GM12878 (cell line): ENCODE results near the gene PLA2G2C. TPM values are rescaled to one million over a fixed set of nuclear protein-coding genes. Genes with fewer than 3 reads are reported as not detected.
A peak's percentile ranks its signal among the peaks of the same experiment; 100 is the strongest.

ENCODE experiments used
- ATAC-seq: fragments of 200-7000 bp; cut with Tn5 transposase; 3 replicates; pipeline ENCODE4 v1.9.1; 2020; ENCODE audit warnings: mild to moderate bottlenecking, moderate library complexity
- BruUV-seq: library from RNA; stranded (reverse); fragments of 400-500 nt; replicated peaks from 2 replicates; lab custom pipeline; 2021; lab: Mats Ljungman, UMichigan
- CTCF ChIA-PET: fragments of 300-600 bp; sonication (Branson Sonifier 250); formaldehyde crosslinking; extraction: SDS; loops from one replicate; lab custom pipeline; 2021; ENCODE audit warnings: inconsistent platforms; lab: Yijun Ruan, JAX
- POLR2A ChIA-PET: fragments of 350-600 bp; formaldehyde crosslinking; extraction: SDS; loops from one replicate; lab custom pipeline; 2021; ENCODE audit warnings: inconsistent platforms; lab: Charles Lee
- RAD21 ChIA-PET: fragments of 300-600 bp; sonication (Branson Sonifier 250); formaldehyde crosslinking; loops from one replicate; lab custom pipeline; 2023; ENCODE audit warnings: antibody characterized with exemption; ENCODE audit not compliant: unreplicated experiment; lab: Charles Lee
- SMC1A ChIA-PET: fragments of 300-600 bp; sonication (Branson Sonifier 250); formaldehyde crosslinking; loops from one replicate; lab custom pipeline; 2023; ENCODE audit not compliant: unreplicated experiment, uncharacterized antibody; lab: Charles Lee
- DNase-seq: peaks from one replicate; pipeline ENCODE4 v3.0.0-alpha.2; 2011; ENCODE audit warnings: low read depth, low spot score
- FAIRE-seq: peaks from 3 replicates; lab custom pipeline; 2011; peaks lifted over from hg19 to GRCh38; lab: Jason Lieb, UNC
- H2AFZ ChIP-seq: 2 replicates; pipeline ENCODE4 v1.6.0; 2011; ENCODE audit warnings: low read depth, low read length, control low read depth; ENCODE audit not compliant: control insufficient read depth
- H3K27ac ChIP-seq: 2 replicates; pipeline ENCODE4 v1.5.1; 2011; ENCODE audit warnings: control low read depth; ENCODE audit not compliant: control insufficient read depth, insufficient read depth
- H3K27me3 ChIP-seq, 2 experiments: replicated peaks in 1 of 2; 2 replicates each; pipeline versions ENCODE4 v1.6.0 to v1.6.1; 2011; ENCODE audit warnings: low read length in 1 of 2; ENCODE audit not compliant: control insufficient read depth in 2 of 2, insufficient read depth in 2 of 2
- H3K36me3 ChIP-seq, 2 experiments: 2 replicates each; pipeline ENCODE4 v1.5.1; 2011; ENCODE audit warnings: low read length in 1 of 2; ENCODE audit not compliant: control insufficient read depth in 2 of 2, insufficient read depth in 2 of 2
- H3K4me1 ChIP-seq: 2 replicates; pipeline ENCODE4 v1.6.1; 2011; ENCODE audit warnings: mild to moderate bottlenecking, low read length, moderate library complexity, mixed read lengths; ENCODE audit not compliant: control insufficient read depth, insufficient read depth
- H3K4me2 ChIP-seq: 2 replicates; pipeline ENCODE4 v1.6.0; 2011; ENCODE audit warnings: control low read depth; ENCODE audit not compliant: control insufficient read depth, insufficient read depth
- H3K4me3 ChIP-seq: fragments of 200-600 bp; sonication (generic); 2 replicates; pipeline ENCODE4 v1.5.1; 2016
- H3K79me2 ChIP-seq: 2 replicates; pipeline ENCODE4 v1.6.0; 2011; ENCODE audit warnings: low read length; ENCODE audit not compliant: control insufficient read depth, insufficient read depth
- H3K9ac ChIP-seq: 2 replicates; pipeline ENCODE4 v1.8.0; 2011; ENCODE audit warnings: low read length, control low read depth, mixed read lengths; ENCODE audit not compliant: control insufficient read depth, insufficient read depth
- H3K9me3 ChIP-seq: replicated peaks from 3 replicates; pipeline ENCODE4 v1.5.1; 2011; ENCODE audit warnings: mild to moderate bottlenecking, low read length; ENCODE audit not compliant: control insufficient read depth, insufficient read depth
- H4K20me1 ChIP-seq: 2 replicates; pipeline ENCODE4 v1.6.0; 2011; ENCODE audit not compliant: control insufficient read depth, insufficient read depth
- CTCF ChIP-seq, 3 experiments: IDR thresholded peaks in 2 of 3; conservative IDR thresholded peaks in 1 of 3; 2 replicates each; pipeline ENCODE4 v1.5.1; 2011; ENCODE audit warnings: low read depth in 3 of 3, low read length in 3 of 3, mild to moderate bottlenecking in 3 of 3, control low read depth in 2 of 3, moderate library complexity in 2 of 3, inconsistent platforms in 1 of 3, mixed read lengths in 1 of 3; ENCODE audit not compliant: control insufficient read depth in 2 of 3, insufficient read depth in 1 of 3; ENCODE audit errors: extremely low read depth in 1 of 3
- PML ChIP-seq: IDR thresholded peaks from 2 replicates; pipeline ENCODE4 v1.6.1; 2012; ENCODE audit warnings: low read length, inconsistent platforms
- PRDM15 ChIP-seq: fragments of 450-650 bp; formaldehyde crosslinking; IDR thresholded peaks from 2 replicates; pipeline ENCODE4 v1.4.0; 2020; ENCODE audit warnings: mild to moderate bottlenecking, moderate library complexity
- RAD21 ChIP-seq: IDR thresholded peaks from 2 replicates; pipeline ENCODE4 v1.6.1; 2011; ENCODE audit warnings: mild to moderate bottlenecking, low read depth, low read length, moderate library complexity; ENCODE audit not compliant: insufficient read depth
- SMC3 ChIP-seq: IDR thresholded peaks from 2 replicates; pipeline ENCODE4 v1.6.1; 2011; ENCODE audit warnings: low read length, improper control_type of control experiment, borderline replicate concordance
- STAT3 ChIP-seq: IDR thresholded peaks from 2 replicates; pipeline ENCODE4 v1.6.1; 2011; ENCODE audit warnings: low read depth, low read length, improper control_type of control experiment
- WGBS: methylation state at CpG from one replicate; pipeline ENCODE4 v1.1.6; 2016; ENCODE audit warnings: low lambda C conversion rate; ENCODE audit not compliant: insufficient replicate concordance, insufficient coverage; ENCODE audit errors: missing lambda C conversion rate; 5-methylcytosine and 5-hydroxymethylcytosine counted together
- in situ Hi-C: fragments of 300-500 bp; cut with MboI; formaldehyde crosslinking; loops from 9 replicates; pipeline ENCODE4 v1.14.3; 2018; ENCODE audit warnings: mixed read lengths
- intact Hi-C: fragments of 100-400 bp; cut with micrococcal nuclease; formaldehyde crosslinking; loops from one replicate; pipeline ENCODE4 v1.14.2; 2022; ENCODE audit not compliant: unreplicated experiment
- polyA plus RNA-seq, 11 experiments: library from polyadenylated mRNA; depleted of rRNA in 4 of 11; unstranded in 6 of 11; stranded (reverse) in 5 of 11; fragments of >200 nt; fragmentation: Nextera tagmentation in 4 of 11; fragmentation: Illumina TruSeq in 1 of 11; extraction: Ambion mirVana in 4 of 11; extraction: Trizol in 1 of 11; gene quantifications; 1 replicate in 1 of 11; 2 replicates in 10 of 11; pipeline versions ENCODE4 v1.2.1 to v1.2.3, GENCODE V29; 2011 to 2016; ENCODE audit warnings: inconsistent platforms in 2 of 11, missing spikeins in 2 of 11, low read depth in 1 of 11
- total RNA-seq, 4 experiments: library from RNA; depleted of rRNA in 3 of 4; stranded (reverse); fragments of >200 nt in 3 of 4; fragmentation: Illumina TruSeq in 1 of 4; extraction: Trizol in 1 of 4; gene quantifications; 2 replicates each; pipeline versions ENCODE4 v1.2.1 to v1.2.3, GENCODE V29; 2013 to 2021

Gene PLA2G2C
- total and polyA plus RNA-seq, 10 of the 15 experiments (the other 5 are each of a cell fraction or from before 2014, with no cell fraction given): 0.05 TPM; not detected in 9

GRCh38 chr1:20233866-20234265, 47.5 kb upstream of the PLA2G2C start:
- Histone ChIP-seq H3K4me2 (no peak overlapping the region), H3K27ac (no peak overlapping the region), H3K79me2 (no peaks in the 10 kb centered on the region), H3K9ac (no peak overlapping the region), H3K9me3 (no peaks in the 10 kb centered on the region), H4K20me1 (no peaks in the 10 kb centered on the region), H3K27me3 (peaks cover 4 to 5% of the 10 kb centered on the region in 2 experiments; a peak in 2 of 4 replicates), H3K4me3 (no peak overlapping the region), H3K4me1 (no peaks in the 10 kb centered on the region), H3K36me3 (no peaks in the 10 kb centered on the region), H2AFZ (no peak overlapping the region)
- BruUV-seq: no TSS peak
- POLR2A ChIA-PET: no interaction called here
- intact Hi-C loops: no loop called here
- 6% methylated on average over 6 of the region's 6 CpGs for WGBS
- CTCF ChIA-PET: interaction anchor here (0.7 to 2.2 kb wide), 6 partner anchors 8 to 261 kb away, joined by 3 to 5 read pairs (median 3); no protein-coding TSS in a partner anchor
- no peak for DNase-seq
- no peak for TF ChIP-seq STAT3
- no peak for ATAC-seq
- SMC1A ChIA-PET: interaction anchor here (1.2 kb wide), 1 partner anchor 255 kb away, joined by 3 read pairs; no protein-coding TSS in a partner anchor
- no peak for FAIRE-seq
- RAD21 ChIA-PET: no interaction called here
- in situ Hi-C loops: no loop called here

GRCh38 chr1:20233394-20233793, 47.1 kb upstream of the PLA2G2C start:
- Histone ChIP-seq H3K4me1 (no peaks in the 10 kb centered on the region), H3K9ac (no peak overlapping the region), H3K27ac (no peak overlapping the region), H2AFZ (no peak overlapping the region), H3K4me2 (no peak overlapping the region), H3K4me3 (no peak overlapping the region), H4K20me1 (no peaks in the 10 kb centered on the region), H3K27me3 (peaks cover 4 to 5% of the 10 kb centered on the region in 2 experiments; a peak in 2 of 4 replicates), H3K36me3 (no peaks in the 10 kb centered on the region), H3K79me2 (no peaks in the 10 kb centered on the region), H3K9me3 (no peaks in the 10 kb centered on the region)
- ChIA-PET RAD21 (no interaction called here), CTCF (interaction anchor here (0.7 to 2.2 kb wide), 4 partner anchors 8 to 261 kb away, joined by 3 to 5 read pairs (median 4); no protein-coding TSS in a partner anchor), POLR2A (no interaction called here), SMC1A (no interaction called here)
- BruUV-seq: no TSS peak
- intact Hi-C loops: no loop called here
- ATAC-seq: peak; percentile 74
- no peak for TF ChIP-seq PRDM15 (CRISPR knock-in tag)
- TF ChIP-seq CTCF (IDR thresholded peaks at IDR 0.05 in 2 of 3, conservative IDR thresholded peaks at IDR 0.05 in 1 of 3; ENCODE audit: control insufficient read depth in 2 of 3, extremely low read depth in 1 of 3, insufficient read depth in 1 of 3, low read depth in 3 of 3, low read length in 3 of 3): peak; percentile 42 to 48 (median 47); a peak in 4 of 6 replicates
- peak; percentile 51 for TF ChIP-seq RAD21
- TF ChIP-seq PML: no peak
- peak; percentile 50; the same call in 1 of the 2 replicates for TF ChIP-seq SMC3
- no peak for DNase-seq
- WGBS: 3% methylated on average over 3 of the region's 3 CpGs
- in situ Hi-C loops: no loop called here
- FAIRE-seq: peak; percentile 23
